Measurements from ENCODE around the gene CUEDC1.

- TF ChIP-seq, protein P1, sequence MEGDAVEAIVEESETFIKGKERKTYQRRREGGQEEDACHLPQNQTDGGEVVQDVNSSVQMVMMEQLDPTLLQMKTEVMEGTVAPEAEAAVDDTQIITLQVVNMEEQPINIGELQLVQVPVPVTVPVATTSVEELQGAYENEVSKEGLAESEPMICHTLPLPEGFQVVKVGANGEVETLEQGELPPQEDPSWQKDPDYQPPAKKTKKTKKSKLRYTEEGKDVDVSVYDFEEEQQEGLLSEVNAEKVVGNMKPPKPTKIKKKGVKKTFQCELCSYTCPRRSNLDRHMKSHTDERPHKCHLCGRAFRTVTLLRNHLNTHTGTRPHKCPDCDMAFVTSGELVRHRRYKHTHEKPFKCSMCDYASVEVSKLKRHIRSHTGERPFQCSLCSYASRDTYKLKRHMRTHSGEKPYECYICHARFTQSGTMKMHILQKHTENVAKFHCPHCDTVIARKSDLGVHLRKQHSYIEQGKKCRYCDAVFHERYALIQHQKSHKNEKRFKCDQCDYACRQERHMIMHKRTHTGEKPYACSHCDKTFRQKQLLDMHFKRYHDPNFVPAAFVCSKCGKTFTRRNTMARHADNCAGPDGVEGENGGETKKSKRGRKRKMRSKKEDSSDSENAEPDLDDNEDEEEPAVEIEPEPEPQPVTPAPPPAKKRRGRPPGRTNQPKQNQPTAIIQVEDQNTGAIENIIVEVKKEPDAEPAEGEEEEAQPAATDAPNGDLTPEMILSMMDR (conservative IDR thresholded peaks at IDR 0.05; ENCODE audit: low read depth, low read length), result no peak
- TF ChIP-seq POLR2A (IDR thresholded peaks at IDR 0.05; ENCODE audit: low read depth, low read length) (no peak), RAD21 (IDR thresholded peaks at IDR 0.05; ENCODE audit: low read length) (no peak), RFX5 (IDR thresholded peaks at IDR 0.05; ENCODE audit: low read depth, low read length) (no peak), FOS (IDR thresholded peaks at IDR 0.05; ENCODE audit: low read depth, low read length) (no peak), MAZ (IDR thresholded peaks at IDR 0.05; ENCODE audit: borderline replicate concordance, low read depth, low read length) (no peak)
Measured at GRCh38 chr17:57971572-57971971, 16.4 kb upstream of the CUEDC1 start.

Measured in IMR-90 (cell line).